HG03280 (cell line): ENCODE measurements around the gene ZSWIM3.

ENCODE experiments used
- ATAC-seq: cut with Tn5 transposase; IDR thresholded peaks from one replicate; pipeline ENCODE4 v1.9.1; 2021; ENCODE audit warnings: mild to moderate bottlenecking, moderate library complexity; ENCODE audit not compliant: unreplicated experiment

ZSWIM3 gene

GRCh38 chr20:45907219-45907948, 50.0 kb downstream of the ZSWIM3 start:
- ATAC-seq, result no peak

GRCh38 chr20:45908084-45908483, 50.7 kb downstream of the ZSWIM3 start:
- ATAC-seq, result no peak

DNA sequence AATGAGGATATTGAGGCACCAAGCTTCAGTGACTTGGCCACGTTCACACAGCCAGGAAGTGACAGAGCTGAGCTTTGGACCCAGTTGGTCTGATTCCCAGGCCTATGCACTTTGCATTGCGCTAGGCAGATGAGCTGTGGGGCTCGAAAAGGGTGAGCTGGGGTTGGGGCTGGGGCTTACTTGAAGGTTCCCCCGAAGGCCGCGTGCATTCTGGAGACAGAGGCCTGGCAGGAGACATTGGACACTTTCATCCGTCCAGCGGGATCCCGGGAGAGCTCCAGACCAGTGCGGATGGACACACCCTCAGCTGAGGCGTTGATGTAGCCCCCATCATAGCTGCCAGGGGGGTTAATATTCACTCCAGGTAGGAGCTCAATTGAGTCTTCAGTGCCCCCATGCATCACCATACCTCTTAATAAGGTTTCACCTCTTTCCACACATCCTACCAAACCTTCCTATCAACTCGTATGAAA, 52.0 kb downstream of the ZSWIM3 start:
- ATAC-seq, result no peak

DNA sequence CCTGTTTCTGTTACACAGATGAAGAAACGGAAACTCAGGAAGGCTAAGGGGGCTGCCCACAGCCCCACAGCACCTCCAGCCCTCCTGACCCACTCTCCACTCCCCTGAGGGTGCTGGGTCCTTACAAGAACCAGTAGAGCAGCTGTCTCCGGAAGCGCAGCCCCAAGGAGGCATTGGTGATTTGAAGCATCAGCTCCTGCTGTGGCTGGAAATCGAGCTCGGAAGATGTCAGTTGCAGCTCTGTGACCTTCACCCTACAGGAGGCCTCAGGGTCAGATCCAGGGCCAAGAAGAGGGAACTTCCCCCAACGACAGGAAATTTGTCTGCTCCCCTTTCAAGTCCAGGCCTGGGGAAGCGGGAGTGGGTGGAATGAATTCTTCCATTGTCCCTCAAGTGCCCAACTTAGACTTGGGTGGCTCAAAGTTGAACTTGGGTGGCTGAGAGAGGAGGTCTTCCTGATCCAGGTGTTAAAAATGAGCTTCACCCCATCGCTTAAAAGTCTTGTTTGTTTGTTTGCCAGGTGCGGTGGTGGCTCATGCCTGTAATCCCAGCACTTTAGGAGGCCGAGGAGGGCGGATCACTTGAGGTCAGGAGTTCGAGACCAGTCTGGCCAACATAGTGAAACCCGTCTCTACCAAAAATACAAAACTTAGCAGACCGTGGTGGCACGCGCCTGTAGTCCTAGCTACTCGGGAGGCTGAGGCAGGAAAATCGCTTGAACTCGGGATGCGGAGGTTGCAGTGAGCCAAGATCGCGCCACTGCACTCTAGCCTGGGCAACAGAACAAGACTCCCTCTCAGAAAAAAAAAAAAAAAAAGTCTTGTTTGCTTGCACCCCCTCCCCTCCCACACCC, 52.6 kb downstream of the ZSWIM3 start:
- no peak for ATAC-seq

DNA sequence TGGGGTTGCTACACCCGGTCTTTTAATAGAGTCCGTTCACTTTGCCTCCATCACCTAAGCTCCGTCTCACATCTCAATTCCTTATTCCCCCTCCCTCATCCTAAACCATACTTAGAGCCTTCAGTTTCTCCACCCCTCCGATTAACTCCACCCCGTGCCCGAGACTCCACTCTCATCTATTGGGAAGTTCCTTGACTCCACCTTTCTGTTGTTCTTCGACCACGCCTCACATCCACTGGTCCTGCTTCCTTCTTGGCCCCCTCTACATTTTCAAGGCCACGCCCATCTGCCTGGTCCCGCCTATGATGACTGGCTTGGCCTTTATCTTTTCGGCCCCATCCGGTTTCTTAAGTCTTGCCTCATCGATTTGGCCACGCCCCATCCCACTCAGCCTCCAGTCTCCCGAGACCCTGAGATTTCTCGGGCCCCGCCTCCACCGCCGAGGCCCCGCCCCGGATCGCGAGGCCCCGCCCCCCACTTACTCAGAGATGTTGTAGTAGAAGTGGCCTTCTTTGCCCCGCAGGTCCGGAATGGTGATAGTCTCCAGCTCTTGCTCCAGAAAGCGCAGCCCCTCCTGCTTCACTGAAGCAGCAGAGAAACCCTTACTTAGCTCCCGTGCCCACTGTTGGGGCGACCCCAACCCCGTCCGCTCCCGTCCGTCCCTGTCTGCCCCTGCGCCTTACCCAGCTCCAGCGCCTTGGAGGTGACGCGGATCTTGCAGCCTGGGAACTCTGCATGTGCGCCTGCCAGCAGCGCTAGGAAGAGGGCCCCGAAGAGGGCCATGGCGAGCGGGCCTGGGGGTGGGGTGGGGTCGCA, 53.5 kb downstream of the ZSWIM3 start:
- peak; percentile 92 for ATAC-seq

DNA sequence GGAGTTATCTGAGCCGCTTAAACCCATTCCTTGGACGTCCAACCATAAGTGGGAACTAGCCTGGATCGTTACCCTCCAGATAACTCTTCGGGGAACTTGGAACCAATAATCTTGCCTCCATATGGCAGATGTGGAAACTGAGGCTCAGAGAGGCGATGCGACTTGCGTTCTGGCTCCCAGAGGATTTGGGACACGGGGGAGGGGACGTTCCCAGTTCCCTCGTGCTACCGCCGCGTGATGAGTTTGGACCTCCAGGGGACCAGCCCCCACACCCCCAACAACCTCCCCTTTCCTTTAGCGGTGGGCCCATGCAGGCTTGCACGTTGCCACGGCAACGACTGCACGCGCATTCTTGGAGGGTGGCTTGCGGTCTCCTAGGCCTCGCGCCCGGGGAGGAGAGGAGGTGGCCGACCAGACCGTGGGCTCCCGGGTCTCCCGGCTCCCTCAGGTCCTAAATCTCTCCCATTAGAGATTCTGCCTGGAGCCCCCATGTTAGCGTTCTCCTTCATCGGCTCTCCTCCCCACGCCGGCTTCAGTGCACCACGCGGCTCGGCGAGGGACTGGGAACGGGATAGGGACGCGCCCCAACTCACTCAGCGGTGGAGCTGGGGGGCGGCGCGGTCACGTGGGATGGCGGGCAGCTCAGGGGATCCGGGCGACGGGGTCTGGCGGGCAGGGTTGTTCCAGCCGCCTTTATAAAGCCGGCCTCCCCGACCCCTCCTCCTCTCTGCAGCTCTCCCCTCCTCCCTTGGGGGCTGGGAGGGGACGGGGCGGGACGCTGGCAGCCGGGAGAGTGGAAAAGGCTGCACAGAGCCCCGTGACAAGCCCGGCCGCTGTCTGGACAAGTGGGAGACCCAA, 54.3 kb downstream of the ZSWIM3 start, which contains the start of gene PLTP:
PLTP (minus strand) TSS at position 670 of the 858 bp plus-strand sequence. CDS start 703 bp downstream, outside the sequence.
- ATAC-seq, result no peak

- no peak for ATAC-seq
These were observed 54.9 kb downstream of the ZSWIM3 start for GRCh38 chr20:45912344-45912682.

DNA sequence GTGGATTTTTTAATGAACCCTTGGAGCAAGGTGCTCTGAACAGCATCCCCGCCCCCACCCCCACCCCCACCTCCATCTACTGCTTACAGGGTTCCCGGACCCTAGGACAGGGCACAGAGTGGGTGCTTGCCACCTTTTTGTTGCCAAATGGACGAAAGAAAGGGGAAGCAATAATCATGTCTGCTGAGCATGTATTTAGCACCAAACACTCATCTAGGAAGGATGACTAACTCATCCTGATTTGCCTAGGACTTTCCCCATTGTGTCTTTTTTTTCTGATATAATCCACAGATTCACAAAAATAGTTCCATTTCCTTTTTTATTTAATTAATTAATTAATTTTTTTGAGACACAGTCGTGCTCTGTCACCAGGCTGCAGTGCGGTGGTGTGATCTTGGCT, 55.7 kb downstream of the ZSWIM3 start:
- ATAC-seq, result no peak

DNA sequence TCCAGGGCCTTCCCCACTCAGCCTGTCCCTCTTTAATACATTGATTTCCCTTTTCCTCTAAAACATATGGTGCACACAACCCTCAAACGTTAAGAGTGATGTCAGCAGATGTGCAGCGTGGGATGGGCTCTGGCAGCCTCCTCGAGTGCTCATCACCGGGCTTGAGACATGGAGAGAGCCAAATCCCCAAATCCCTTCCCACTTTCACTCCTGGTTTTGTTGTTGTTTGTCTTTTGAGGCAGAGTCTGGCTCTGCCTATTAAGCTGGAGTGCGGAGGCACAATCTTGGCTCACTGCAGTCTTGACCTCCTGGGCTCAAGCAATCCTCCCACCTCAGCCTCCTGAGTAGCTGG, 60.4 kb downstream of the ZSWIM3 start:
- no peak for ATAC-seq

DNA sequence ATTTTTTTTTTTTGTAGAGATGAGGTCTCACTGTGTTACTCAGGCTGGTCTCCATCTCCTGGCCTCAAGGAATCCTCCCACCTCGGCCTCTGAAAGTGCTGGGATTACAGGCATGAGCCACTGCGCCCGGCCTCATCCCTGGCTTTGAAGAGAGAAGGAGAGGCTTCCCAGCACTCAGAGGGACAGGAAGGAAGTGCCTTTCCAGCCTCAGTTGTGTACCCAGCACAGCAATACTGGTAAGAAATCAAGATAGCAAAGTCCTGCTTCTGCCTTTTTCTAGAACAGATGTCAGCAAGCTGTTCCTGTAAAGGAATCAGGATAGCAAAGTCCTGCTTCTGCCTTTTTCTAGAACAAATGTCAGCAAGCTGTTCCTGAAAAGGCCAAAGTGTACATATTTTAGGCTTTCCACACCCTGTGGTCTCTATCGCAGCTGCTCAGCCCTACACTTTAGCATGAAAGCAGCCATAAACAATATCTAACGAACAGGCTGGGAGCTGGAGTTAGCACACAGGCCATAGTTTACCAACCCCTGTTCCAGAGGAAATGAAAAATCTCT, 60.8 kb downstream of the ZSWIM3 start:
- no peak for ATAC-seq

- ATAC-seq, result no peak
These were observed 61.5 kb downstream of the ZSWIM3 start for GRCh38 chr20:45918779-45919537.

DNA sequence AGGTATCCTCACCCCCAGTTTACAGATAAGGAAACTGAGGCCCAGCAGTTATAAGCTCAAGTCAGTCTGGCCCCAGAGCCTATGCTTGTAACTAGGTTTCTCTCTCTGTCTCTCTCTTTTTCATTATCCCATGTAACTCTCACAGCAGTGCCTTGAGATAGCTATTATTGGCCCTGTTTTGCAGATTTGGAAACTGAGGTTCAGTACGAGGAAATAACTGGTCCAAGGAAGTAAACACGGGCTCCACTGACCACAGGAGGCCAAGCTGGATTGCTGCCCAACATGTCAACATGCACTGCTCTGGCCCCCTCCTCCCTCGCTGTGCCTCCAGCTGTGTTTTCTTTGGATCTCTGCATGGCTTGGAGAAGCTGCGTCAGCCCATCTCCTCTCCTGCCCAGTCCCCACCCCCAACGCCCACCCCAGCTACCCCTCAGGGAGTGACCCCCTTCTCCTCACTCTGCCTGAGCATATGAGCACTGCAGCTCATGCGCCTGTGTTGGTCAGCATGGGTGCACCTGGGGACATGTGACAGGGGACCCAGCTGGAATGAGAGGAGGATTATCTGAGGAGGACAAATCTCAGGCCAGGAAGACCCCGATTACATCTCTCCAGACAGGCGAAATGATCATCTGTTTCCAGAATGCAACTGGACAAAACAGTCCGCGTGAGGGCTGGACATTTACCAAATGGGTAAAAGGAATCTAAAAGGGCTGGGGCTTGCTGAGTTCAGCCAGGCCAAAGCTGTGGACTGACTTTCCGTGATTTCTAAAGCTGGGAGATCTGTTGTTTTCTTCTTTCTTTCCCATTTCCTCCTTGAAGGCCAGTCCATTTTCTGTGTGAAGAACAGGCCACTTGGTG, 62.4 kb downstream of the ZSWIM3 start:
- ATAC-seq, result no peak

DNA sequence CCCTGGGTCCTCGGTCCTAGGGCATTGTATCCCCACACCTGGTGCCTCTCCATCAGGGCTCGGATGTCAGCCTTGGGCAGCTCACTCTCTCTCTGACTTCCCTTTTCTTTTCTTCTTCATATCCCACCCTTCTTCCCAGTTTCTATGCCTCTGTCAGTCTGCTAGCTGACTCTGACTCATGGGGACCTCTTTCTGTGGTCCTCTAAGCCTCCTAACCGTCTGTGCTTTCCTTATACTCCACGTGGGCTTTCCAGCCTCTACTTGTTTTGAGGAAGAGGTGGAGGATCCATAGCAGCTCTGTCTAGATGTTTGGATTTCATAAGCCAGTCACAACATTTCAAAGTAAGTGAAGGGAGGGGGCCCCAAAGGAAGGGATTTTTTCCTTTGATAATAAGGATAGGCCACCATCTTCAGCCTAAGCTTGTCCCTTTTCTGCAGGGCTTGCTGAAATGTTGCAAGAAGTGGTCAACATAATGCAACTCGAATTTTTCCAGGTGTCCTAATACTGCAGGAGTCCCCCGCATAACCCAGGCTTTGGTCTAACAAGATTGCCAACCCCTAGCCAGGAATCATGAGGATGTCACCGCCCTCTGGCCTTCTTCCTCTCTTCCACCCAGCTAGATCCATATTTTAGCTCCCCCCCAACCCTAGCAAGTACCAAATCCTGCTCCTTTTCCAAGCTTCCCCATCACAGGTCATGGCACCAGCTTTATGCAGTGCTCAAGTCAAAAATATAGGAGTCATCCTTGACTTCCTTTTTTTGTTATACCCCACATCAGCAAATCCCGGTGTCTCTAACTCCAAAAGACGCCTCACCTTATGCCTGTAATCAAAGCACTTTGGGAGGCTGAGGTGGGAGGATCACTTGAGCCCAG, 63.3 kb downstream of the ZSWIM3 start:
- no peak for ATAC-seq

- no peak for ATAC-seq
These were observed 64.1 kb downstream of the ZSWIM3 start for GRCh38 chr20:45921337-45922189.

GRCh38 chr20:45924391-45925261, 67.2 kb downstream of the ZSWIM3 start:
- ATAC-seq, result no peak
